D341Med (cell line): Measurements from ENCODE around the gene LRRC3C.
A peak's percentile ranks its signal among the peaks of the same experiment; 100 is the strongest.

Experiments
- DNase-seq: peaks from one replicate; pipeline ENCODE4 v3.0.0; 2012; ENCODE audit warnings: low spot score

The LRRC3C gene

GRCh38 chr17:39923836-39924690, 3.5 kb upstream of the LRRC3C start:
- DNase-seq: no peak

GRCh38 chr17:39924691-39925055, 2.9 kb upstream of the LRRC3C start:
- DNase-seq: no peak

GRCh38 chr17:39925282-39926134, 2.0 kb upstream of the LRRC3C start:
- no peak for DNase-seq

DNA sequence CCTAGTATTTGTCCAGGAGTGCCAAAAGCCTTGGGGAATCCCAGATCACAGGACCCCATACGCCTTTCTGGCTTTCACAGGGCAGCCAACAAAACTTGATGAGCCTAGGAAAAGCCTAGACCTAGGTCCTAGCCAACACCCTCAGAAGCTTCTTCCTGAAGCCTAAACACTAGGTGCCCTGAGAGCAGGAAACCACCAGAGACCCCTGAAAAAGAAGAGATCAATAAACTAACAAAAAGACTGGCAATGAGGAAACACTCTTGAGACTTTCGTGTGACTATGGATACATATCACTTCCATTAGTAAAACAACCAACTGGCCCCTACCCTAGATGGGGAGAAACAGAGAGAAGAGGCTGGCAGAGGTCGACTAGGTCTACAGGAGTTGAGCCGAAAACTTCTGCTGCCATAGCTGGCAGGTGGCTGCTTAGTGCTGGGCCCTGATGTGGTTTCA, 1.4 kb upstream of the LRRC3C start:
- no peak for DNase-seq

- peak; percentile 71 for DNase-seq
Observed at GRCh38 chr17:39926588-39927100, 888 bp upstream of the LRRC3C start.

GRCh38 chr17:39927929-39928857, 661 bp downstream of the LRRC3C start:
- DNase-seq: no peak

DNA sequence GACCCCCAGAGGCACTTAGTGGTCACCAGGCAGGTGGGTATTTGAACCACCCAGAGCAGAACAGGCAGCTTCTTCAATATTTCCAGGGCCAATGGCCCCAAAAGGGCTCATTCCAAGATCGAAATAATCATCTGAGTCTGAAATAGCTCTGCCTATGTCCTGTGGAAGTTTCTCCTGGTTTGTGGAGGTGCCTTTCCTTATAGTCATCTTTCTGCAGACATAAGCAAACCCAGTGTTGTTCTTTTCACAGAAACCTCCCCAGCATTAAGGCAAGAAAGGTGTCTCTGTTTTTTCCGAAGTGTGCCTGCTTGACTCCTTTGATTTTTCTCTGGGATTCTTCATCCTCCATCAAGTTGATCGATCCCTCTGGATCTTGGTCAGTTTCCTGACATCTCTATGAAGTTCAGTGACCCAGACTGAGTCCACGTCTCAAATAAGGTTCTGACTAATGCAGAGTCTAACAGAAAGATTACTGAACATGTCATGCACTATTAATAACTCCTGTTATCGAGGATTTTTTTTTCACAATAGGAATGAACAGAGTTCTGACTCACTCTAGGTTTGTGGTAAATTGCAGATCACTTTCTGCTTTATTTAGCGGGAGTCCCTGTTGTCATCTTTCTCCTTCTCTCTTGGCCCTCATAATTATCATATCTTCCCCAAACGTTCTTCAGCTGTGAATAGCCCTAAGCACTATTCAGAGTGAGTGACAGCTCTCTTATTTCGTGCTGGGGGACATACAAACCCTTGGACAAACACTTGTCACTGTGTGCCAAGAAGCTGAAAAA, 1.5 kb downstream of the LRRC3C start:
- no peak for DNase-seq

DNA sequence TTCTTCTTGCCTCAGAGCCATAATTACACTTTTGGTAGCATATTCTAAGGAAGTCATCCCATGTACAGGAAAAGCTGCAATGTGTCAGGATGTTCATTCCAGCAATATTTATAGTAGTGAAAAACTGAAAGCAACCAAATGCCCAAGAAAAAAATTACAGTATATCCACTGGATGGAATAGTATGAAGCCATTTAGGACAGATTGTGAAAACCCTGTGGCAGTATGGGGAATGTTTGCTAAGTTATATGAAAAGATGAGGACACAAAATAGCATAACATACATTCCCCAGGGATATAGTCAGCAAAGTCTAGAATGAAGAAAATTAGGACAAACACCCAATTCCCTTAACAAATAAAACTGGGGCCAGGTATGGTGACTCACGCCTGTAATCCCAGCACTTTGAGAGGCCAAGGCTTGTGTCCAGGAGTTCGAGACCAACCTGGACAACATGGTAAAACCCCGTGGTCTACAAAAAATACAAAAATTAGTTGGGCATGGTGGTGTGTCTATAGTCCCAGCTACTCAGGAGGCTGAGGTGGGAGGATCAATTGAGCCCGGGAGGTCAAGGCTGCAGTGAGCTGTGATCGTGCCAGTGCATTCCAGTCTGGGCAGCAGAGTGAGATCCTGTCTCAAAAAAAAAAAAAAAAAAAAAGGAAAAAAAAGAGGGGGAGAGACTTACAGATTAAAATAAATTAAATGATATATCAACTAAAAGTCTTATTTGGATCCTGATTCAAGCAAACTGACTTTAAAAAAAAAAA, 2.3 kb downstream of the LRRC3C start:
- DNase-seq: no peak

GRCh38 chr17:39933912-39934311, 6.4 kb downstream of the LRRC3C start:
- DNase-seq: no peak

GRCh38 chr17:39934324-39934723, 6.8 kb downstream of the LRRC3C start:
- DNase-seq: no peak

DNA sequence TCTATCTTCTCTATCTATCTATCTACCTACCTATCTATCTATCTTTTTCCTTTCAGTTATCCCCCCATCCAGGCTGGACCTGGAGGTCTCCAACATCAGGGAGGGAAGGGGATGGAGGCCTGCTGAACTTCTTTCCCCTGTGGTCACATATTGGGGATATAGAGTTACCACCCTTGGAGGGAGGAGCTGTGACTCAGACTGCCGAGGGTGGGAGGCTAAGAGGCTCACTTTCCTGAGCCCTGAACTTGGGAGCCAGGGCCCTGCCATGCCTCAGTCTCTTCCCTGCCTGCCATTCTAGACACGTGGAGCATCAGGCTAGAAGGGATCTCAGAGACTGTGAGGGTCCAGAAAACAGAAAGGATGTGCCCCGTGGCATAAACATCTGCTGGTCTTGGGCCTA, 8.4 kb downstream of the LRRC3C start:
- DNase-seq: no peak

DNA sequence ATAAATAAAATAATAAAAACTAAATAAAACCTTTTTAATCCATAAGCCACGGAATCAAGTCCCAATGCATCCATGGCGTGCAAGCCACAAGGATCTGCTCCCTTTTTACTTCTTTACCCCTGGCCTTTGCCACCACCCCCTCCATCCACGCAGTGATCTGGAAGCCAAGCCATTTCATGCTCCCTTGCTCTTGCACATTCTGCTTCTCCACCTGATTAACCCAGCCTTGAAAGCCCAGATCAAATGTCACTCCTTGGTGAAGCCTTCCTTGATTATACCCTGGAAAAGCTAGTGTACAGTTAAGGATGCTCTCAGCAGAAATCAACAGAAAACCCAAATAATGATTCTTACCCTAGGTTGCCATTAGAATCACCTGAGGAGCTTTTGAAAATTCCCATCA, 9.9 kb downstream of the LRRC3C start:
- DNase-seq: no peak

- DNase-seq: no peak
Observed at GRCh38 chr17:39938140-39938869, 10.8 kb downstream of the LRRC3C start.

DNA sequence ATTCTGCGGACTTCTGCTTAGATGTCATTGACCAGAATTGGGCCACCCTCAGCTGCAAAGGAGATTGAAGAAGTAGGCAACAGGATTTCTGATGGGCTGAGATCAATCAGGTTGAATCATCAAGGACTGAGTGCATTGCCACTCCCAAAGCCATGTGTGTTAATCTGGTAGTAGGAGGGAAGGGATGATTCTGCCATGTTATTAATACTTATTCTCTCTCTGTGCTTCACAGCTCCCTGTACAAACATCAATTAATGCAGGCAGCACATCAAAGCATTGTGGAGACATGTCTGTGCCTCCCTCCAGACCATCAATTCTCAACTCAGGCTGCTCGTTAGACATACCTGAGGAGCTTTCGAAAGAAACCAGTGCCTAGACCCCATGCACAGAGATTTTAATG, 11.6 kb downstream of the LRRC3C start:
- no peak for DNase-seq

GRCh38 chr17:39939588-39940419, 12.3 kb downstream of the LRRC3C start:
- no peak for DNase-seq

DNA sequence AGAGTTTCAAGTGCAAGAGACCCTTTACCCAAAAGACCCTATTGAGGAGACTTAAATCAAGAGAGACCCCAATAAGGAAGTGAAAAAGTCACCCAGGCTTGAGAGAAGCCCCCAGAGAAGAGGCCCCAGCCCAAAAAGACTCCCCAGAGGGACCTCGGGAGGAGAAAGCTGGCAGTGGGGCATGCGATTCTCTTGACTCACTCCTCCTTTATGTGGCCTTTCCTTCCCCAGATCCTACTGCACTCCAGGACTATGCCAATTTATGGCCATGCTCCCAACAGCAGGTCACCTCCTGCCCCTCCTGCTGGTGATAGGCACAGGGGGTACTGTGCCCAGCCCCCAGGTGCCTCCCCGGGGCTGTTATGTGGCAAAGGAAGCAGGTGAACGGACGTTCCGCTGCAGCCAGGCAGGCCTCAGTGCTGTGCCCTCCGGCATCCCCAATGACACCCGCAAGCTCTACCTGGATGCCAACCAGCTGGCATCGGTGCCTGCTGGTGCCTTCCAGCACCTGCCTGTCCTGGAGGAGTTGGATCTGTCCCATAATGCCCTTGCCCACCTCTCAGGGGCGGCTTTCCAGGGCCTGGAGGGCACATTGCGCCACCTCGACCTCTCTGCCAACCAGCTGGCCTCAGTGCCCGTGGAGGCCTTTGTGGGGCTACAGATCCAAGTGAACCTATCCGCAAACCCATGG, 16.3 kb downstream of the LRRC3C start:
- DNase-seq: no peak

GRCh38 chr17:39944393-39944711, 16.8 kb downstream of the LRRC3C start:
- no peak for DNase-seq
